KG1 (cell line): ENCODE measurements around the gene ZNF554.

Experiments
- DNase-seq: peaks from one replicate; lab custom pipeline; 2025; lab: John Stamatoyannopoulos, UW

The ZNF554 gene

GRCh38 chr19:2819540-2820111 lies at the start of gene ZNF554:
TSS of gene ZNF554 (plus strand) at chr19:2819868. CDS start at chr19:2820072, 204 bp downstream.
- DNase-seq, result peak; percentile 96

- DNase-seq, result no peak
These were observed 49.3 kb upstream of the ZNF554 start for GRCh38 chr19:2770055-2771013.

GRCh38 chr19:2771786-2772674 lies 47.6 kb upstream of the ZNF554 start:
- no peak for DNase-seq

GRCh38 chr19:2774083-2774679 lies 45.5 kb upstream of the ZNF554 start:
- DNase-seq, result no peak

- no peak for DNase-seq
These were observed 44.6 kb upstream of the ZNF554 start for GRCh38 chr19:2774953-2775555.

- no peak for DNase-seq
These were observed 43.9 kb upstream of the ZNF554 start for GRCh38 chr19:2775556-2776430.

- no peak for DNase-seq
These were observed 41.5 kb upstream of the ZNF554 start for GRCh38 chr19:2777952-2778683.

GRCh38 chr19:2779121-2779740 lies 40.4 kb upstream of the ZNF554 start:
- DNase-seq, result no peak

- DNase-seq, result no peak
These were observed 39.4 kb upstream of the ZNF554 start for GRCh38 chr19:2780284-2780683.

- no peak for DNase-seq
These were observed 37.2 kb upstream of the ZNF554 start for GRCh38 chr19:2782329-2782935.

GRCh38 chr19:2782936-2783780 lies 36.5 kb upstream of the ZNF554 start, which contains the start of gene SGTA:
TSS of gene SGTA (minus strand) at chr19:2783273. CDS start at chr19:2769068, 14,205 bp downstream.
- peak; percentile 96 for DNase-seq

- no peak for DNase-seq
These were observed 35.9 kb upstream of the ZNF554 start for GRCh38 chr19:2783781-2784145.

GRCh38 chr19:2785244-2785997 lies 34.2 kb upstream of the ZNF554 start, which contains the start of gene THOP1:
TSS of gene THOP1 (plus strand) at chr19:2785503. CDS start at chr19:2785663, 160 bp downstream.
- peak; percentile 97 for DNase-seq

- DNase-seq, result no peak
These were observed 32.6 kb upstream of the ZNF554 start for GRCh38 chr19:2787115-2787514.

GRCh38 chr19:2788237-2788636 lies 31.4 kb upstream of the ZNF554 start:
- DNase-seq, result no peak

- DNase-seq, result no peak
These were observed 29.5 kb upstream of the ZNF554 start for GRCh38 chr19:2790194-2790556.
